Stimulated activated CD4-positive, alpha-beta T cell treated with anti-CD3 and anti-CD28 coated beads, Interleukin-1b, Interleukin-23, amount 100 ng/mL, for 1 hour (primary cell): ENCODE measurements around the gene ERAL1.
"Not testable (repeated sequence)": the region's sequence is repeated elsewhere in the genome, so short reads cannot be mapped to it uniquely, and the experiment has no call there.

Experiments used
- DNase-seq, 2 donors: peaks; one replicate each; pipeline ENCODE4 v3.0.0-alpha.2; 2020; ENCODE audit warnings: low read depth in 2 of 2

ERAL1 gene

DNA sequence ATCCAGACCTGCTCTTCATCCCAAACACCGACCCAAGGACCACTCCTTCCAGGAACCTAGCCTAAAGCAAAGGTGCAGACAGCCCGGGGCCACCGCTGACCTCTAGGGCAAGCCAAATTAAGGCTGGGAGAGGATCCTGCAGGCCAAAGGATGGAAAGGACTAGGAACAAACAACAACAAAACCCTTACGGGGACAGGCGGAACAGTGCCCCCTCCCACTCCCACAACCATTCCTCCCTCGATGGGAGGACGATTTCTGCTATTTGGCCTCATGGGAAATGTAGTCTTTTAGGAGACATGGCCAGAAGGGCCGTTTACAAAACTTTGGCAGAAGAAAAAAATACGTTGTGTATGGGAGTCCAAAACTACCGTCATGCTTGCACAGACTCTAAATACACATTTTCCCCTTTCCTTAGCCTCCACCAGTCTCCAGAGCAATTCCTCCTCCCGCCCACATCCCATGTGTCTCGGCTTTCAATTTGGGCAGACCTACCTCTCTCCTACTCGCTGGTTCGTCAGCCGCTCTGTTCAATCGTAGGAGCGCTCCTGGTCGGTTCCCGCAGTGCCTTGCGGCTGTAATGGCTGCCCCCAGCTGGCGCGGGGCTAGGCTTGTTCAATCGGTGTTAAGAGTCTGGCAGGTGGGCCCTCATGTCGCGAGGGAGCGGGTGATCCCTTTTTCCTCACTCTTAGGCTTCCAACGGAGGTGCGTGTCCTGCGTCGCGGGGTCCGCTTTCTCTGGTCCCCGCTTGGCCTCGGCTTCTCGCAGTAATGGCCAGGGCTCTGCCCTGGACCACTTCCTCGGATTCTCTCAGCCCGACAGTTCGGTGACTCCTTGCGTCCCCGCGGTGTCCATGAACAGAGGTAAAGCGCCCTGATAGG, at the start of gene ERAL1:
Gene ERAL1 (plus strand): TSS at position 560 of the 879 bp plus-strand sequence. CDS start 19 bp downstream, at position 579.
- DNase-seq = peak; percentile 41 to 64

DNA sequence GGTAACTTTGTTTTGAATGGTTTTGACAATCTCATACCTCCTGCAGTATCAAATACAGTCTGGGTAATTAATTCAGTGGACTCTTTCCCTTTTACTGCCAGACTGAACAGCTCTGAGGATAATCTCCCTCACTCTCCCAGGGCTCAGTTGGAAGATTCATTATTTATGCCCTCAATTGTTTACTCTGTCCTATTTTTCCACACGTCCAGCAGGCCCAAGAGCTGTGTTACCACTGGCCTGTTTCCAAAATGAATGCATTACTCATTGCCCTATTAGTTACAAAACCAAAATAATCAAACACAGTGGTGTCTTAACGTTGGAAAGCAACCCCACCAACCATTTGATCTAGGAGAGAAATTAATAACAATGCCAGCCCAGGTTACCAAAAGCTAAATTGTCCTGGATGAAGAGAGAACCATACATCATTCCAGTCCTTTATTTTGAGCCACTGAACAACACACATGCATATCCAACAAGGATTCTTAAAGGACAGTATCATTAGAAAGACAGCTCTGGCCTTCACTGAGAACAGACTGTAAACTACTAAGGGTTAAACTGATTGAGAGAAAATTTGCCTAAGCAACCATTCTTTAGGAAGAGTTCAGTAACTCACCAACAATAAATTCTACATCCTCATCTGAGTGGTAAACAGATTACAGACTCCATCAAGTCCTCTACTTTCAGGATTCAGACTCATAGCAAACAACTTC, 46.7 kb upstream of the ERAL1 start:
- no peak for DNase-seq

DNA sequence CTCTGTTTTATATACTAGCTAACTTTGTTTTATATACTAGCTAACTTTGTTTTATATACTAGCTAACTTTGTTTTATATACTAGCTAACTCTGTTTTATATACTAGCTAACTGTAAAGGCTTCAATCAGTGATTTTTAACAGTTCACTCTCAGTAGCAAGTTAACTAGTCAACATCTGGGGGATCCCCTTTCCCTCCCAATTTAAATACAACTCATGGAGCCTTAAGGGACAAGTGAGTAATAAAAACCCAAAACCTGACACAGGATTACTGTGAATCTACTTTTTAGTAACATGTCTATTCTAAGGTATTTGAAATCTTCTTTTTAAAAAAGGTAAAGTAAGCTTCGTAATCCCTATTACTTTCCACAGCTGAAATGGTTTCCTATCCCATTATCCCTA, 44.4 kb upstream of the ERAL1 start:
- no peak for DNase-seq

DNA sequence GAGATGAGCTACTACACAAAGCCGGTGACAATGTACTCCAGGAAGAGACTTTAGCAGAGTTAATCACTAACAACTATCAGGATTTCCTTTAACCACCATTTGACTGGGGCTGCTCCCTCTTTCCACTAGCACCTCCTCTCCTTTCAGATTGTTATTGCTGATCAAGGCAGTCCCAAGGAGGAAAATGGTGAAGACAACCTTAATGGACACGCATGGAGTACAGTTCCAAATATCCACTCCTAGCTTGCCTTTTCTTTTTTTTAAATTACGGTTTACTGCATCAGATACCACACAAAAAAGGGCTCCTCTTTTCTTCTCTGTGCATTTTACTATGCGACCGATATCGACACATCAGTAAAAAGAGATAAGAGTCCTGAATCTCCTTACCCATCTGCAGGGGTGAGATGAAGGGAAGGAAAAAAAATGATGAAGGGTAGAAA, 43.1 kb upstream of the ERAL1 start:
- no peak for DNase-seq

DNA sequence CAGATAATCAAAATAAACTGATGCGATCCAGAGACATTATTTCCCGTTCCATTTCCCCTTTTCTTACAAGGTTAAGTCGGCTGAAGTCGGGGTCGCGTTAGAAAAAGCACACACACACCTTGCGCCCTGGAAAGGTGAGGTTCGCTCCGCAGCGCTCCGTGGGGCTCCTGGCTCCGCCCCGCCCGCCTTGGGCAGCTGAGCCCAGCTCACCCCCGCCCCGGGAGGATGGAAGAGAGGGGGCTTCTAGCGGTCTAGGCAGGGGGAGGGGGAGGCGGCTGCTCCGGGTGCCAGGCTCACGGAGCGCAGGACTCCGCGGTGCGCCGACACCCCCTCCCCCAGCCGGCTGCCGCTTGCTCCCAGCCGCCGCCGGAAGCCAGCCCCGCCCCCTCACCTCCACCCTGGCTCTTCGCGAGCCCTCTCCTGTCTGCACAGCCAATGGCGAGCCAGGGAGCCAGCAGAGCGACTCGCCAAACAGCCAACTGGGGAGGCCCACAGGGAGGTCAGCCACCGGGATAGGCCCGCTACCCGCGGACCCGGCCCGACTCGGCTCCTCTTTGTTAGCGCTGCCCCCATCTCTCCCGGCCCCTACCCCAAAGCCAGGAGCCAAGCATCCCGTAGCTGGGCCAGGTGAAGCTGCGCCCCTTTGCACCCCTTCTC, 42.6 kb upstream of the ERAL1 start:
- peak; percentile 87 to 90 for DNase-seq

DNA sequence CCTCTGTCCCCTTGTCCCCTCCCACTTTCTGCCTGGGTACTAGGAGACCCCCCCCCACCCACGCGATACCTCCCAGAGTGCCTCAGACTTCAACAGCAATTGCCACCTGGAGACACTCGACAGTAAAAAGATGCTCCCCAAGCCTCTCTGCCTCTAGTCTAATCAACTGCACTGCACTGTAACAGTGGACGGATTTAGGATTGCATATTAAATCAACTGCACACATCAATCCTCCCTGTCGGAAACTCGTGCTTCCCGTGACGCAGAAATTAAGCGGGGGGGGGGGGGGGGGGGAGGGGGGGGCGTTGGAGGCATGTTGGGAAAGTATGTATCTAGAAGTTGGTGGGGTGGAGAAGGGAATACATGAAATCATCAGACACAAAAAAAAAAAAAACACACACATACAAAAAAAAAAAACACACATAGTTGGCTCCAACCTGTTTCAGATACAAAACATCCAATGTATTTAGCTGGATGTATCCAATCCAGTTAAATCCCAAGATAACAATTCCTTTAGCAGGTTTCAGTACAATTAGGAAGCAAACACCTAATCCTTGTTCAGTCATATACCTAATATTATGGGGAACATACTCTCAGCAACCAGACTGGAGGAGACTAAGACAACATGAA, 42.0 kb upstream of the ERAL1 start:
- no peak for DNase-seq

DNA sequence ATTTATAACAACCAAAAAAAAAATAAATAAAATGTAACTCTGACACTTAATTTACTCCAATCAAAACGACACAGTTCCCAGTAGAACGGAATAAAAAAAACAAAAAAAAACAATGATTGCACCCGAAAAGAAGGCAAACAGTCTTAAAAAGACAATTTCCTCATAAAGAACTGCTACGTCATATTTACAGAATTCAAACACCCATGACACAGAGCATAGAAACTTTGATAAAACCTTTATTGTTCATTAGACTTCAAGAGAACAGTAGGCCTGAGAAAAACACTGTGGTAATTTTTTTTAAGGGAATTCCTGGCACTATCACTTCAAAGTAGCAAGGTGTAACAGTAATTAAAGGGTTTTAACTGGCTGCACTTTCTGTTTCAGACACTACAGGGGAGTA, 38.3 kb upstream of the ERAL1 start:
- DNase-seq = no peak

DNA sequence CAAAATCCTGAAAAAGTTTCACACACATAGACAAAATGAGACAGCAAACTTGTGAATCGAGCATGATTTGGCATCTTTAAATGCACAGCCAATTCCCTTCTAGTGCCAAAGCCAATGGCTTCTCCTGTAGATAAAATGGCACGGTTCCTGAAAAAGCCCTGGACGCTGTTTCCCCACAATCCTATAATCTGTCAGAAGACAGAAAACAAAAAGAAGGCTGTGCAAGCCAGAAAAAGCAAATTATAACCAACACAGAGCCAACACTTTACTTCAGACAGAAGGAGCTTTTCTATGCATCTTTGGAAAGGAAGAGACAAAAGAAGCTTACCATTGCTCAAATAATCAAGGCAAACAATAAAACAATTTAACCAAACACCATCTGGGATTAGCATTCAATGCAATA, 36.0 kb upstream of the ERAL1 start:
- no peak for DNase-seq

DNA sequence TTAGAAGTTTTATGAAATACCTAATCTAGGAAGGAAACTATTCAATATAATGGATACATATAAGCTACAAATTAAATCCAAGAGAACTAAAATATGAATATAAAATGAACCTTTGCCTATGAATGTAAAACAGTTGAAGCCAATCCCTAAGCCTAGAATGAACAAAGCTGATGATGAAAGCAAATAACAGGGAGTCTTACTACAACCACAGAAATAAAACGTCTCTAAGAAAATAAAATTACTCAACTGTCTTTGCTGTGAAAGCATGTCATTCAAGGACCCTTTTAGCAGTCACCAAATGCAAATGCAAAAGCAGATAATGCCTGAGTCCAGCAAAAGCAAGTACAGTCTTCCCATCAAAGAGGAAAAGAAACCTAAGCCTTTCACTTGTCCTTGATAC, 35.2 kb upstream of the ERAL1 start:
- DNase-seq = no peak

DNA sequence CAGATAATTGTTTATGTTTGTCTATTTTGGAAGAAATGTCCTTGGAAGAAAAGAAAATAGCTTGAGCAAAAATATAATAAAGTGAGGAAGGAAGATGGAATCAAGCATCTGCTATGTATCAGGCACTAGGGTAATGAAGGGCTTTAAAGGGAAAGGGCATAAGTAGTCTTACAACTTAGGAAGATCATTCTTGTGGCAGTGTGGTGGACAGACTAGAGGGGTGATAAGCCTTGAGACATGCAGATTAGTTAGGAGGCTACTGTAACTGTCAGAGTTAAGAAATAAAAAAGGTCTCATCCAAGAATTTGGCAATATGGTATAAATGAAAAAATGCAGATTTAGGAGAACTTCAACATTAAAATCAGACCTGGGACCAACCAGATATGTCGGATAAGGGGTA, 27.1 kb upstream of the ERAL1 start:
- DNase-seq = no peak

DNA sequence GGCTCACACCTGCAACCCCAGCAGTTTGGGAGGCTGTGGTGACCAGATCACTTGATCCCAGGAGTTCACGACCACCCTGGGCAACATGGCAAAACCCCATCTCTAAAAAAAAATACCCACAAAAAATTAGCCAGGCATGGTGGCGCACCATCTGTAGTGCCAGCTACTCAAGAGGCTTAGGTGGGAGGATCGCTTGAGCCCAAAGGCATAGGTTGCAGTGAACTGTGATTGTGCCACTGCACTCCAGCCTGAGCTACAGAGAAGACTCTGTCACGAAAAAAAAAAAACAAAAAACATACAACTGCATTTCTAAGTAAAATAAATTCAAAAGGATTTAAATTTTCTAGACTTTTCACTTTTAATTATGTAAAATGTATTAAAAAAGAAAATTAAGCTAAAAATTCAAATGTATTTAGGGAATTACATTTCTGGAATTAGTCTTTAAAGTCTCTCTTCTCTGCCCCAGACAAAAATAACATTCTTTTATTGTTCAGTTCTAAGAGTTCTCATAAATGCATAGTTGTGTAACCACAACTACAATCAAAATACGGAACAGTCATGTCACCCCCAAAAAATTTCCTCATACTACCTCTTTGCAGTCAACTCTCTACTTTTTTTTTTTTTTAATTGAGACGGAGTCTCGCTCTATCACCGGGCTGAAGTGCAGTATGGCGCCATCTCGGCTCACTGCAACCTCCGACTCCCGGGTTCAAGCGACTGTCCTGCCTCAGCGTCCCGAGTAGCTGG, 26.3 kb upstream of the ERAL1 start:
- no peak for DNase-seq

DNA sequence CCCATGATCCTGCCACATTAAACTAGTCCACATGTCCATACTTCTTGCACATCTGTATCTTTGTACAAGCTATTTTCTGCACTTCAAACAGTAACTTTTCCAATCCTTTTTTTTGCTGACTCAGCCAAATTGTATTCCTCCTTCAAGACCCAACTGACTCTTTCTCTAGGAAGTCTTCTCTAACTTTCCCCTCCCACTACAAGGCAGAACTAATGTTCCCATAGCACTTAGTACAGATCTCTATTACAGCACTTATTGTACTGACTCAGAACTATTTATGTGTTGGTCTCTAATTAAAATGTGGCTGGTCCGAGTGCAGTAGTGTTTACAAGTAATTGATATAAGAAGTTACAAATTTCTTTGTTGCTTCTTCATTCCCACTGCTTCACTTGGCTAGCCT, 20.4 kb upstream of the ERAL1 start:
- no peak for DNase-seq

DNA sequence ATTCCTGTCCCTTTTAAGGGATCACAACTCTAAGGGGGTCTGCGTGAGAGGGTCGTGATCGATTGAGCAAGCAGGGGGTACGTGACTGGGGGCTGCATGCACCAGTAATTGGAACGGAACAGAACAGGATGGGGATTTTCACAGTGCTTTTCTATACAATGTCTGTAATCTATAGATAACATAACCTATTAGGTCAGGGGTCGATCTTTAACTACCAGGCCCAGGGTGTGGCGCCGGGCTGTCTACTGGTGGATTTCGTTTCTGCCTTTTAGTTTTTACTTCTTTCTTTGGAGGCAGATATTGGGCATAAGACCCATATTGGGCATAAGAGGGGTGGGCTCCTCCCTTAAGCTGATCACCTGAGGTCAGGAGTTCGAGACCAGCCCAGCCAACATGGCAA, 18.3 kb upstream of the ERAL1 start:
- not testable (repeated sequence) for DNase-seq

DNA sequence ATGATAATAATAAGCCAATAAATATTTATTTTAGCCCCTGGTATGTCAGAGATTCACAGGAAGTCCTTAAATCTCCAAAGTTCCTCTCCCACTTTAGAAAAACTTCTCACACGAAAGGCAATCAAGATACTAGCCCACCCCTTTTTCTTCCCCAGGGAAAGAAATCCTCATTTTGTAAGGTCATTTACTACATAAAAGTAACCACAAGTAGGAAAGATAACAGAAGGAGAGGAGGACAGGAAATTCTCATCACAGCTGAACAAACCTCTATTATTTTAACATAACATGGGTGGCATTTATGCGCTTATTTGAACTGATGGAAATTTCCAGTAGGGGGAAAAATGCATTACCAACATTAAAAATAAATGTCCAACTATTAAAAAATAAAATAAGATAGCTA, 15.6 kb upstream of the ERAL1 start:
- no peak for DNase-seq

DNA sequence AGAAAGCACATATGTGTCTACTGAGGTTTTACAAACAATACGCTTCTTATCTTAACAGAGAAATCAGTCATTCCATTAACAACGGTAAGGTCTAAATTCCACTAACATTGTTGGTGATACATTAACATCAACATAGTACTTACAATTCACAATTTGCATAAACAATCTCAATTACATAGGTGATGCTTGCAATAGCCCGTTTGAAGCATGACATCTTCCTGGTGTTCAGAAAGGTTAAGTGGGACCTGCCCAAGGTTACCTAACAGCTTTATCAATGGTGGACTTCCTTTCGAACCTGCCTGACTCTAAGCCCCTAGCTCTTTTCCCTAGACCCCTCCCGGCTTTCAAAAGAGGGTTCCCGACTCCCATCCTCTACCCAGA, 12.9 kb upstream of the ERAL1 start:
- DNase-seq = no peak

DNA sequence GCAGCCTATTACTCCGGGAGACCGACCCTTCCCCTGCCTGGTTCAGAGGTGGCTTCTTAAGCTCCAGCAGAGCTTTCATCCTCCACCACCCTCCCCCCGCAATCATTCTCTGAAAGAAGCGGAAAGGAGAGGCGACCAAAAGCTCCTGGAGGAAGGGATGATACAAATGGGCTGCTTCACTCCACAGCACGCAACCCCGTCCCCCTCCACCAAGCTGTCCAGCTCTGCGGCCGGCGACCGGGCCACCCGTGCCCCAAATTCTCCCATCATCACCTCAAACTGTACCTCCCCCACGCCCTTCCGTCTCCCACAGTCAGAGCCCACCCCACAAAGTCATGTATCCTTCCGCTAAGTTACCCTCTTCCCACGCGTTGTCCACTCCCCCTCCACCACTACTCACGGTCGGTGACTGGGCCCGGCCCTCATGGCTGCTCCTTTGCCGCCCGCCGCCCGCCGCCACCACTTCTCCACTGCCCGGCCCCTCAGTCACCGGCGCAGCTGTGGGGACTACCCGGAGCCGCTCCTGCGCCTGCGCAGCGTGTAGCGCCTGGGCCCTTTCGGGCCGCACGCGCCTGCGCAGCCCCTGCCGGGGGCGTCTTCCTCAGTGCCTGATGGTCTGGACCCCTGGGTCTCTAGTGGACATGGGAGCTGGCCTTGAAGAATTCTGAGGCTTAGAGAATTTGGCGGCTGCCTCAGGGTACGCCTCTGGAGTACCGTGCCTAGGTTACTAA, 12.4 kb upstream of the ERAL1 start, which contains the start of gene FAM222B:
Gene FAM222B (minus strand): TSS at position 509 of the 731 bp plus-strand sequence. CDS start 76,123 bp downstream, outside the sequence.
- DNase-seq = peak; percentile 66 to 71

DNA sequence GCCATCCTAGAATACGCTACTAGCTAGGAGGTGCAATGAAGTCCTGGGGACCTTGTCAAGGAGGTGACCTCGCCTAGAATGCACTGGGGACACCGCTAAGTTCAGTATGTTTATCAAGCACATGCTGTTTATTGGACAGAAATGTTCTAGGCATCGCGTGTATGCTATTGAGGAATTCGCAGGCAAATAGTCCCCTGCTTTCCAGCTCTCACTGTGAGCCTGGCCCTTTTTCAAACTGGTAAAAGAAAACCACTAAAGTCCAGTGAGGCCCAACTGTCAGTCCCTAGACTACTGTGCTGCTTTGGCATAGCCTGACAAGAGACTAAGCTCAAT, 11.0 kb upstream of the ERAL1 start:
- DNase-seq = no peak

DNA sequence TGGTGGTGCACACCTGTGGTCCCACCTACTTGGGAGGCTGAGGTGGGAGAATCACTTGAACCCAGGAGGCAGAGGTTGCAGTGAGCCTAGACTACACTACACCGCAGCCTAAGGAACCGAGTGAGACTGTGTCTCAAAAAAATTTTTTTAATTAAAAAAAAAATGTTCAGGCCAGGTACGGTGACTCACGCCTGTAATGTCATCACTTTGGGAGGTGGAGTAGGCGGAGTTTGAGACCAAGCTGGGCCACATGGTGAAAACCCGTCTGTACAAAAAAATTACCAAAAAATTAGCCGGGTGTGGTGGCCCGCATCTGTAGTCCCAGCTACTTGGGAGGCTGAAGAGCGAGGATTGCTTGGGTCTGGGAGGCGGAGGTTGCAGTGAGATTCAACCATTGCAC, 8.6 kb upstream of the ERAL1 start:
- no peak for DNase-seq

DNA sequence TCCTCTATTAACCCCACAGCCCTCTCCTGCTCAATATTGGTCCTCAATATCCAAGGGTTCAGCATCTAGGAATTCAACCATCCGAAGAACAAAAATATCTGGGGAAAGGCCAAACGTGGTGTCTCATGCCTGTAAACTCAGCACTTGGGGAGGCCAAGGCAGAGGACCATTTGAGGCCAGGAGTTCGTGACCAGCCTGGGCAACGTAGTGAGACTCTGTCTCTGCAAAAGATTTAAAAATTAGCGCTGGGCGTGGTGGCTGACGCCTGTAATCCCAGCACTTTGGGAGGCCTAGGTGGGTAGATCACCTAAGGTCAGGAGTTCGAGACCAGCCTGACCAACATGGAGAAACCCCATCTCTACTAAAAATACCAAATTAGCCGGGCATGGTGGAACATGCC, 8.1 kb upstream of the ERAL1 start:
- not testable (repeated sequence) for DNase-seq

DNA sequence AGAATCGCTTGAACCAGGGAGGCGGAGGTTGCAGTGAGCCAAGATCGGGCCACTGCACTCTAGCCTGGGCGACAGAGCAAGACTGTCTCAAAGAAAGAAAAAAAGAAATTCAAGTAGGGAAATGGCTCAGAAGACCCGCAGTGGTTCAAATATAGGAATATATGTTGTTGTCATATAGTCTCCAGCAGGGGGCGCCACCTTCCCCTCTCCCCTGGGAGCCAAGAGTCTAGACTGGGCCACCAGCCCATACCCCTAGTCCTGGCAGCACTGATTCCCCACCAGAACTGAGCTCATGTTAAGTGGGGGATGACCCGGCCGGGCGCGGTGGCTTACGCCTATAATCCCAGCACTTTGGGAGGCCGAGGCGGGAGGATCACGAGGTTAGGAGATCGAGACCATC, 6.1 kb upstream of the ERAL1 start:
- peak in 1 of 2 donors; percentile 47 for DNase-seq

DNA sequence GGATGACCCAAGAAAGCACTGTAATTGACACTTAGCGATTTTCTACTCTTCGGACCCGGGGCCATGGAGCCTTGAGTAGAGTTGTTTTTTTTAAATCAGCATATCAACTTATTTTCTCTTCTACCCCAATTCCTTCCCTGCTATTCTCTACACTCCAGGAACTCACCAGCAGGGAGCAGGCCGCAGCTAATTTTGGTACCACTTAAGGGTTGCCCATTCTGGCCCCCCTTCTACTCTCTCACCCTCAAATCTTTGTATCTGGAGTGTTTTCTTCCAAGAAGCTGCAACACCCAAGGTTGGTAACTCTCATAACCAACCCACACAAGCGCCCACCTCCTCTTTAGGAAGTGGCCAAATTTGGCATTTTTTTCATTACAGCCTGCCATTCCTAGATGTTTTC, 5.5 kb upstream of the ERAL1 start:
- DNase-seq = no peak
